ENCODE results near the gene N4BP2L2. TPM values are rescaled to one million over a fixed set of nuclear protein-coding genes. Genes with fewer than 3 reads are reported as not detected.

N4BP2L2 gene
- total and polyA plus RNA-seq, 9 of the 15 experiments (the other 6 are each of a cell fraction or from before 2014, with no cell fraction given): 33.9 to 76.4 (median 48.7) TPM

DNA sequence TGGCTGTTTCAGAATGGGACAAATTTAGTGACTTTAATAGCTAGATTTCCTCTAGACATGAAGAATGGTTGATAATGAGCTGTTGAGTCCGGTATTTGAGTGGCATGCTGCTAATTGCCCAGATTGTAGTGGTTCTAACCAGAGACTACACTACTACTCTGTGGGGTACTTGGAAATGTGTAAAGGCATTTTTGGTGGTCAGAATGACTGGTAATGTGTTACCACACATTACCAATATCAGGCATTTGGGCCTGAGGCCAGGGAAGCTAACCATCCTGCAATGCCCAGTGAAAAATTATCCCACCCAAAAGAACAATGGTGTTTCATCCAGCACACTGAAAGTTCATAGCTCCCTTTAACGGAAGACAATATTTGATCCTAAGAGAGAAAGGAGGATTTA, 93.1 kb downstream of the N4BP2L2 start:
- no peaks in the 10 kb centered on the region for H3K4me1 ChIP-seq (replicated peaks in 1 of 2; ENCODE audit: control insufficient read depth in 2 of 2, insufficient read depth in 2 of 2, low read length in 2 of 2)

DNA sequence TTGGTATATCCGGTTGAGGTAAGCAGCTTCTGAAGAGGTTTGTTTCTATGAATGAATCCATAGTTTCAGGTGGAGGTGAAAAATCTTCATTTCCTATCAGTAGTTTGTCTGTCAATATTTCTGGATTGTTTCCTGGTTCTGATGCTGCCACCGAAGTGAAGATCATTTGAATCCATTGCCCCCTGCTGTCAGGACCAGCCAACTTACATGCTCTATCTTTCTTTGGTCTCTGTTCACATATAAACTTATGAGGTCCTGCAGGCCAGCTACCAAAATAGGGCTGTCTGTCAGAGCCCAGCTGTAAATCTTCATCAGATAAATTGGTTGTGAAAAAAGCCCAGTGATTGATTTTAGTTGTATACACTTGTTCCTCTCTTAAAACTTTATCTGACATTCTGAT, 95.5 kb downstream of the N4BP2L2 start:
- FAIRE-seq (no peak), DNase-seq (ENCODE audit: extremely low read depth in 1 of 4, low spot score in 3 of 4) (peak in 2 of 4 experiments; percentile 8 to 13), ATAC-seq (peak; percentile 56; the same call in 1 of the 3 replicates)
- intact Hi-C loops (cut with micrococcal nuclease): no loop called here
- ChIA-PET POLR2A (no interaction called here), CTCF (ENCODE audit: low intra/inter-chr PET ratio) (no interaction called here)
- Histone ChIP-seq H3K27ac (ENCODE audit: extremely low read depth, low read depth, low read length) (no peak overlapping the region), H3K4me3 (no peak overlapping the region), H3K79me2 (ENCODE audit: control insufficient read depth, insufficient read depth, low read length) (no peaks in the 10 kb centered on the region), H3K4me2 (ENCODE audit: insufficient read depth, low read length) (no peak overlapping the region), H2AFZ (ENCODE audit: low read depth, low read length) (no peak overlapping the region), H3K9me1 (ENCODE audit: control insufficient read depth, insufficient read depth, low read length) (no peaks in the 10 kb centered on the region), H3K4me1 (replicated peaks in 1 of 2; ENCODE audit: control insufficient read depth in 2 of 2, insufficient read depth in 2 of 2, low read length in 2 of 2) (no peaks in the 10 kb centered on the region), H3K27me3 (ENCODE audit: control insufficient read depth in 2 of 2, insufficient read depth in 2 of 2, low read length in 2 of 2) (no peaks in the 10 kb centered on the region), H3K9me3 (replicated peaks; ENCODE audit: control insufficient read depth, insufficient read depth, low read depth, low read length) (no peaks in the 10 kb centered on the region), H3K36me3 (ENCODE audit: control insufficient read depth, insufficient read depth, low read length) (no peaks in the 10 kb centered on the region), H4K20me1 (replicated peaks; ENCODE audit: control insufficient read depth, insufficient read depth, low read length) (no peaks in the 10 kb centered on the region), H3K9ac (ENCODE audit: insufficient read depth in 1 of 2, low read depth in 2 of 2, low read length in 2 of 2) (no peak overlapping the region)
- WGBS (ENCODE audit: insufficient coverage, low coverage, missing lambda C conversion rate): 54% methylated on average over 2 of the region's 2 CpGs
- no TSS peak for BruUV-seq (replicated peaks)
- in situ Hi-C loops (cut with MboI): no loop called here
- TF ChIP-seq THRAP3 (IDR thresholded peaks at IDR 0.05; ENCODE audit: borderline replicate concordance) (no peak), ZNF311 (CRISPR knock-in tag; IDR thresholded peaks at IDR 0.05) (no peak), RAD21 (CRISPR knock-in tag; conservative IDR thresholded peaks at IDR 0.05 in 1 of 2, IDR thresholded peaks at IDR 0.05 in 1 of 2) (0 out of 4 replicates have a peak, but pooled peaks of 1 of the 2 experiments have one; percentile 7), NCOA4 (IDR thresholded peaks at IDR 0.05; ENCODE audit: partially characterized antibody) (no peak), HNRNPH1 (optimal IDR thresholded peaks at IDR 0.05; ENCODE audit: low read depth, low read length) (no peak), RFX5 (IDR thresholded peaks at IDR 0.05; ENCODE audit: low read depth, low read length) (no peak), SAFB (IDR thresholded peaks at IDR 0.05; ENCODE audit: borderline replicate concordance, low read depth, low read length) (no peak)
- TF ChIP-seq, protein P1, sequence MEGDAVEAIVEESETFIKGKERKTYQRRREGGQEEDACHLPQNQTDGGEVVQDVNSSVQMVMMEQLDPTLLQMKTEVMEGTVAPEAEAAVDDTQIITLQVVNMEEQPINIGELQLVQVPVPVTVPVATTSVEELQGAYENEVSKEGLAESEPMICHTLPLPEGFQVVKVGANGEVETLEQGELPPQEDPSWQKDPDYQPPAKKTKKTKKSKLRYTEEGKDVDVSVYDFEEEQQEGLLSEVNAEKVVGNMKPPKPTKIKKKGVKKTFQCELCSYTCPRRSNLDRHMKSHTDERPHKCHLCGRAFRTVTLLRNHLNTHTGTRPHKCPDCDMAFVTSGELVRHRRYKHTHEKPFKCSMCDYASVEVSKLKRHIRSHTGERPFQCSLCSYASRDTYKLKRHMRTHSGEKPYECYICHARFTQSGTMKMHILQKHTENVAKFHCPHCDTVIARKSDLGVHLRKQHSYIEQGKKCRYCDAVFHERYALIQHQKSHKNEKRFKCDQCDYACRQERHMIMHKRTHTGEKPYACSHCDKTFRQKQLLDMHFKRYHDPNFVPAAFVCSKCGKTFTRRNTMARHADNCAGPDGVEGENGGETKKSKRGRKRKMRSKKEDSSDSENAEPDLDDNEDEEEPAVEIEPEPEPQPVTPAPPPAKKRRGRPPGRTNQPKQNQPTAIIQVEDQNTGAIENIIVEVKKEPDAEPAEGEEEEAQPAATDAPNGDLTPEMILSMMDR (IDR thresholded peaks at IDR 0.05 in 2 of 3, conservative IDR thresholded peaks at IDR 0.05 in 1 of 3; ENCODE audit: insufficient read depth in 2 of 3, low read depth in 1 of 3, low read length in 3 of 3): peak; percentile 8 to 28 (median 15); a peak in 1 of 6 replicates

More for the DNA sequence above, 93.1 kb downstream of the N4BP2L2 start:
- Histone ChIP-seq H4K20me1 (replicated peaks; ENCODE audit: control insufficient read depth, insufficient read depth, low read length) (no peaks in the 10 kb centered on the region), H3K27me3 (ENCODE audit: control insufficient read depth in 2 of 2, insufficient read depth in 2 of 2, low read length in 2 of 2) (no peaks in the 10 kb centered on the region), H3K36me3 (ENCODE audit: control insufficient read depth, insufficient read depth, low read length) (no peaks in the 10 kb centered on the region), H3K27ac (ENCODE audit: extremely low read depth, low read depth, low read length) (no peak overlapping the region), H2AFZ (ENCODE audit: low read depth, low read length) (no peak overlapping the region), H3K9me3 (replicated peaks; ENCODE audit: control insufficient read depth, insufficient read depth, low read depth, low read length) (no peaks in the 10 kb centered on the region), H3K79me2 (ENCODE audit: control insufficient read depth, insufficient read depth, low read length) (no peaks in the 10 kb centered on the region), H3K9me1 (ENCODE audit: control insufficient read depth, insufficient read depth, low read length) (no peaks in the 10 kb centered on the region), H3K9ac (ENCODE audit: insufficient read depth in 1 of 2, low read depth in 2 of 2, low read length in 2 of 2) (no peak overlapping the region), H3K4me2 (ENCODE audit: insufficient read depth, low read length) (no peak overlapping the region), H3K4me3 (no peak overlapping the region)
- POLR2A ChIA-PET: no interaction called here
- in situ Hi-C loops (cut with MboI) (no loop called here), intact Hi-C loops (cut with micrococcal nuclease) (no loop called here)
- WGBS (ENCODE audit: insufficient coverage, low coverage, missing lambda C conversion rate): 67% methylated on average over 2 of the region's 2 CpGs
- no TSS peak for BruUV-seq (replicated peaks)
- FAIRE-seq (no peak), DNase-seq (ENCODE audit: extremely low read depth in 1 of 4, low spot score in 3 of 4) (no peak), ATAC-seq (no peak)
- TF ChIP-seq GABPB1 (CRISPR knock-in tag; IDR thresholded peaks at IDR 0.05) (no peak), DDX20 (tag; IDR thresholded peaks at IDR 0.05; ENCODE audit: low read depth) (no peak), TEAD1 (CRISPR knock-in tag; IDR thresholded peaks at IDR 0.05) (no peak), ZNF217 (CRISPR knock-in tag; IDR thresholded peaks at IDR 0.05) (no peak)
- CTCF ChIA-PET (ENCODE audit: low intra/inter-chr PET ratio): no interaction called here
